Measurements from ENCODE around the gene GBA3. TPM values are rescaled to one million over a fixed set of nuclear protein-coding genes. Genes with fewer than 3 reads are reported as not detected.

Gene GBA3
- polyA plus RNA-seq, 6 donors from 2014 or later, result 0.17 to 0.63 (median 0.51) TPM; not detected in 3

DNA sequence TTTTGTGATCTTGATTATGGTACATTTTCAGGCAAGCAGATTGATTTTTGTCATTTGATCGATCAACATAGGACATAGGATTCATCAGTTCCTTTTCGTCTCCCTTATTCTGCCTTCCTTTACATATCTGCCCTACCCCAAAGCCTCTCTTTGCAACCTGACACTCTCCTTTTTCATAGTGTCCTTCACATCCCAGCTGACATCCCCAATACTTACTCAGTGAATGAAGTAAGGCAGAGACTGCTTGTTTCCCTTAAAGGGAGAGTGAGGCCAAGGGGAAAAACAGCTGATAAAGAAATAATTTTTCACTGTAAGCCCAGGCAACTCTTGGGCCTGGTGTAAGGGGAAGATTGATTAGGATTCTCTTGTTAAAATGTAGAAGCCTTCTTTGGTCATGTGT lies 69.8 kb downstream of the GBA3 start:
- no peak for DNase-seq
- no peaks in the 10 kb centered on the region for H3K36me3 Mint-ChIP-seq
- peaks cover 0 to 11% (median 4%) of the 10 kb centered on the region in 7 donors for H3K9me3 Mint-ChIP-seq
- H3K27me3 Mint-ChIP-seq, result no peaks in the 10 kb centered on the region
- H3K4me1 Mint-ChIP-seq, result peaks cover 16 to 30% (median 26%) of the 10 kb centered on the region in 3 donors
- no peak for ATAC-seq (ENCODE audit: low read depth in 2 of 2)
- no peak overlapping the region for H3K4me3 Mint-ChIP-seq
- H3K27ac Mint-ChIP-seq, result peak overlapping the region in 1 of 6 donors; percentile 3

DNA sequence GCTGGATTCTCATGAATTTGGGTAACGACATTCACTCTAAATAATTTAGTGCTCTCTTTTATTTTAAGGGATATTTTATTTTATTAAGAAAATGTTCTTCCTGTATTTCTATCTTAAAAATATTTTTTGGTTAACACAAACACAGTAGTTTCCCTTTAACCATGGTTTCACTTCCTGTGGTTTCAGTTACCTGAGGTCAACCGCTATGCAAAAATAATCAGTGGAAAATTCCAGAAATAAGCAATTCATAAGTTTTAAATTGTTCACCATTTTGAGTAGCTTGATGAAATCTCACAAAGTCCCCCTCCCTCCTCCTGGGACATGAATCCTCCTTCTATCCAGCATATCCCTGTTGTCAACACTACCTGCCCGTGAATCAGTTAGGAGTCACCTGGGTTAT lies 71.4 kb downstream of the GBA3 start:
- peak; percentile 5 for DNase-seq
- peaks cover 0 to 11% (median 4%) of the 10 kb centered on the region in 7 donors for H3K9me3 Mint-ChIP-seq

DNA sequence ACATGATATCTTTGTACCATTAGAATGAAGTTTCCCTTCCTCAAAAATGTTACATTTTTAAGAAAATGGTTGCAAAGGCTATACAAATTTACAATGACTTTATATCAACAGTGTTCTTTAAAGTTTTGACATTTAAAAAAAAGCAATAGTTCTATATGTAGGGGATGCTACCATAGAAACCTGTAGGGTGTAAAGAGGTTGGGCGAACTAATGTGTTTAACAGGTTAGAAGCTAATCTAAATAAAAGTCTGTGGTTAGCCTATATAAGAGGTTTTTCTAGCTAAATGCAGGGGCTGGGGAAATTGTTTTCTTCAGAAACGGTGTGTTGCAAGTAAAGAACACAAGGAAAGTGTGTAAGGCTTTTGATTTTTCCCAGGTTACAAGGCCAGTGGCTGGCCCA lies 73.3 kb downstream of the GBA3 start:
- H3K4me1 Mint-ChIP-seq, result peaks cover 16 to 30% (median 26%) of the 10 kb centered on the region in 3 donors
- H3K27me3 Mint-ChIP-seq, result no peaks in the 10 kb centered on the region
- DNase-seq (no peak), ATAC-seq (ENCODE audit: low read depth in 2 of 2) (no peak)
- H3K4me3 Mint-ChIP-seq, result peak overlapping the region in 2 of 8 donors; percentile 12 to 48
- no peaks in the 10 kb centered on the region for H3K36me3 Mint-ChIP-seq
- H3K27ac Mint-ChIP-seq, result no peak overlapping the region
- peaks cover 0 to 19% (median 6%) of the 10 kb centered on the region in 7 donors for H3K9me3 Mint-ChIP-seq

More for the DNA sequence above, 71.4 kb downstream of the GBA3 start:
- Mint-ChIP-seq H3K36me3 (no peaks in the 10 kb centered on the region), H3K4me1 (peaks cover 16 to 30% (median 26%) of the 10 kb centered on the region in 3 donors), H3K4me3 (peak overlapping the region in 6 of 8 donors; percentile 24 to 76 (median 48)), H3K27me3 (no peaks in the 10 kb centered on the region), H3K27ac (peak overlapping the region in 3 of 6 donors; percentile 33 to 64 (median 51))
- peak in 1 of 2 donors; percentile 33 for ATAC-seq (ENCODE audit: low read depth in 2 of 2)

DNA sequence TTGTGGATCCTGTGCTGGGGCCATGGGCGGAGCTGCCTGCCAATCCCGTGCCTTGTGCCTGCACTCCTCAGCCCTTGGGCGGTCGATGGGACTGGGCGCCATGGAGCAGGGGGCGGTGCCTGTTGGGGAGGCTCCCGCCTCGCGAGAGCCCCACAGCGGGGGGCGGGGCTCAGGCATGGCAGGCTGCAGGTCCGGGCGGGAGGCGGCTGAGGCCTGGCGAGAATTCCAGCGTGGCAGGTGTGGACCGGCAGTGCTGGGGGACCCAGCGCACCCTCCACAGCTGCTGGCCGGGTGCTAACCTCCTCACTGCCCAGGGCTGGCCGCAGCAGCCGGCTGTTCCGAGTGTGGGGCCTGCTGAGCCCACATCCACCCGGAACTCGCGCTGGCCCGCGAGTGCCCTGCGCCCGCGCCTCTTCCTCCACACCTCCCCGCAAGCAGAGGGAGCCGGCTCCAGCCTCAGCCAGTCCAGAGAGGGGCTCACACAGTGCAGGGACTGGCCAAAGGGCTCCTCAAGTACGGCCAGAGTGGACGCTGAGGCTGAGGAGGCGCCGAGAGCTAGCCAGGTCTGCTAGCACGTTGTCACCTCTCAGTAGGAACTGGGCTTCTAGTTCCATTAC lies 85.9 kb downstream of the GBA3 start:
- Mint-ChIP-seq H3K27ac (no peak overlapping the region), H3K4me3 (no peak overlapping the region), H3K27me3 (no peaks in the 10 kb centered on the region), H3K36me3 (no peaks in the 10 kb centered on the region), H3K9me3 (peaks cover 0 to 13% (median 4%) of the 10 kb centered on the region in 7 donors), H3K4me1 (no peaks in the 10 kb centered on the region)
- ATAC-seq (ENCODE audit: low read depth in 2 of 2) (no peak), DNase-seq (no peak)

DNA sequence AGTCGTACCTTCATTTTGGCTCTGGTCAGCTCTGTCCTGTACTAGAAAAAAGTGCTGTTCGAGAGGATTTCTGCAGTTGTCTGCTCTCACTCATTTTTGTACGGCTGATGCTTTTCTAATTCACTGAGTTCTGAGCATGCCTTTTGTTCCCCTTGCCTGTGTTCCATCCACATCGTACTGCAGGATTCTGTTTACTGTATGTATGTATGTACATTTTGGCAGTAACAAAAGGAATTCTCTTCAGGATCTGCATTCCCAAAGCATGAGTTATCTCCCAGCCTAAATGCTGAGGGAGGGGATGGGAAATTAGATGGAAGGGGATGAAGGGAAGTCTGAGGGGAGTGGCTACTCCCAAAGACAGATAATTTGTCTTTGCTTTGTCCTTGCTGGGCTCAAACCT lies 87.6 kb downstream of the GBA3 start:
- Mint-ChIP-seq H3K4me3 (no peak overlapping the region), H3K4me1 (no peaks in the 10 kb centered on the region), H3K9me3 (peaks cover 0 to 11% (median 5%) of the 10 kb centered on the region in 7 donors), H3K36me3 (no peaks in the 10 kb centered on the region), H3K27ac (no peak overlapping the region), H3K27me3 (no peaks in the 10 kb centered on the region)
- ATAC-seq (ENCODE audit: low read depth in 2 of 2), result no peak
- no peak for DNase-seq

DNA sequence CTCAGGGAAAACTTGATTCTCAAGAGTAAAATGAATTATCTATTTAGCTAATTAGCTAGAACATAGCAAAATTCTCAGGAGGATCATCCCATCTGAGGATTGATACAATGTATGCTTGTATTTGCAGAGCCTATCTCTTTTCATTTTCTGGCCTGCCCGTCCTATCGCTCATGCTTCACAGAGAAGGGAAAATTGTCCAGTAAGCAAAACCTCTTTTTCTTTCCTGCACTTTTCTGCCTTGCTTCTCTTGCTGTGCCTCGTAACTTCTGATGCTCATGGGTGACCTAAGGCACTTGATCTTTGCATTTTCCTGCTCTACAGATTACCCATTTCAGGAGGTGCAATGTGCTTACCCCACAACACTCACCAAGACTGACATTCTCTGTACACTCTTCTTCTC lies 88.1 kb downstream of the GBA3 start:
- DNase-seq, result no peak
- peak overlapping the region in 1 of 6 donors; percentile 2 for H3K27ac Mint-ChIP-seq
- peaks cover 0 to 7% (median 1%) of the 10 kb centered on the region in 7 donors for H3K9me3 Mint-ChIP-seq
- no peaks in the 10 kb centered on the region for H3K36me3 Mint-ChIP-seq
- ATAC-seq (ENCODE audit: low read depth in 2 of 2), result no peak
- no peak overlapping the region for H3K4me3 Mint-ChIP-seq
- no peaks in the 10 kb centered on the region for H3K27me3 Mint-ChIP-seq
- H3K4me1 Mint-ChIP-seq, result no peaks in the 10 kb centered on the region

DNA sequence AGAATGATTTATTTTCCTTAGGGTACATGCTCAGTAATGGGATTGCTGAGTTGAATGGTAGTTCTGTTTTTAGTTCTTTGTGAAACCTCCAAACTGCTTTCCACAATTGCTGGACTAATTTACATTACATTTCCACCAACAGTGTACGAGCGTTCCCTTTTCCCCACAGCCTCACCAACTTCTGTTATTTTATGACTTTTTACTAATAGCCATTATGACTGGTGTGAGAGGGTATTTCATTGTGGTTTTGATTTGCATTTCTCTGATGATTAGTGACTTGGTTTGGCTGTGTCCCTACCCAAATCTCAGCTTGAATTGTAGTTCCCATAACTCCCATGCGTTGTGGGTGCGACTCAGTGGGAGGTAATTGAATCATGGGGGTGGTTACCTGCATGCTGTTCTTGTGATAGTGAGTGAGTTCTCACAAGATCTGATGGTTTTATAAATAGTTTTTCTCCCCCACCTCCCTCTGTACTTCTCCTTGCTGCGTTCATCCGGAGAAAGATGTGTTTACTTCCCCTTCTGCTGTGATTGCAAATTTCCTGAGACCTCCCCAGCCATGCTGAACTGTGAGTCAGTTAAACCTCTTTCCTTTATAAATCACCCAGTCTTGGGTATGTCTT lies 95.1 kb downstream of the GBA3 start:
- no peaks in the 10 kb centered on the region for H3K36me3 Mint-ChIP-seq
- peak overlapping the region in 4 of 8 donors; percentile 26 to 80 (median 53) for H3K4me3 Mint-ChIP-seq
- no peaks in the 10 kb centered on the region for H3K27me3 Mint-ChIP-seq
- H3K9me3 Mint-ChIP-seq, result peaks cover 0 to 26% (median 9%) of the 10 kb centered on the region in 7 donors
- peak overlapping the region in 4 of 6 donors; percentile 18 to 64 (median 23) for H3K27ac Mint-ChIP-seq
- DNase-seq, result no peak
- peaks cover 7 to 13% (median 9%) of the 10 kb centered on the region in 3 donors for H3K4me1 Mint-ChIP-seq
- peak in 1 of 2 donors; percentile 28 for ATAC-seq (ENCODE audit: low read depth in 2 of 2)

DNA sequence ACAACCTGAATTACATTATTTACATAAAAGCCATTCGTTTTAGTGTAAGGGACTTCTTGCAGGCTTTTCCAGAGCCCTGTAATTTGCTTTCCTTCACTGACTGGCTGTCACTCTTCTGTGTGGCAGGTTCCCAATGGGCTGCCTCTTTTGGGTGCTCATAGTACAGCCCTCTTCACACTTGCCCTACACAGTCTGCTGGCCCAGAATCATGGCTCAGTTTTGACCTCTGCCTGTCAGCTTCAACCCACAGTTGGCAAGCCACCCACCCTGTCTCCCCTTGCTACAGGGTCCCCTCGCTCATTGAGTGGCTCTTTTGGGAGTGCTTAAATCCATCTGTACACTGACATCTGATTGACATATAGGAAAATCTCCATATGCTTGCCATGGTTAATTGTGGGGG lies 97.9 kb downstream of the GBA3 start:
- H3K4me3 Mint-ChIP-seq, result no peak overlapping the region
- H3K9me3 Mint-ChIP-seq, result peaks cover 0 to 26% (median 9%) of the 10 kb centered on the region in 7 donors
- ATAC-seq (ENCODE audit: low read depth in 2 of 2), result no peak
- H3K27me3 Mint-ChIP-seq, result no peaks in the 10 kb centered on the region
- H3K36me3 Mint-ChIP-seq, result no peaks in the 10 kb centered on the region
- no peak for DNase-seq
- no peak overlapping the region for H3K27ac Mint-ChIP-seq
- peaks cover 7 to 13% (median 9%) of the 10 kb centered on the region in 3 donors for H3K4me1 Mint-ChIP-seq

DNA sequence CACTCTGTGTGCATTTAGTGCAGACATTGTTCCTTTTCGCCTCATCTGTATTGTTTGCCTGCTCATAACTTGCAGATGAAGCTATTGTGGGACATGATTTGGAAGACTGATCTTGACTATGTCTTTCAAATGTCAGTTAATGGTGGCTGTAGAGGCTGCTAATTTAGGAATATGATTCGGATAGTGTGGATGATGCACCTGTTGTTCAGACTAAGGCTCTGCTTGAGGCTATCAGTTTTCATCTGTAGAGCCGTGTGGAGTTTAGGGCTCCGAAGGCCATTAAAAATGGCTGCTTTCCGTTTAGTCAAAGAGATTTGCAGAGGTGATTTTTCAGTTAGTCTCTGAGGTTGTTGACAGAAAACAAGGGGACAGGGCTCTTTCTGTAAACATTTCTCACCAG lies 102.0 kb downstream of the GBA3 start:
- Mint-ChIP-seq H3K27ac (no peak overlapping the region), H3K36me3 (no peaks in the 10 kb centered on the region), H3K4me3 (no peak overlapping the region), H3K4me1 (no peaks in the 10 kb centered on the region), H3K9me3 (peaks cover 0 to 8% (median 3%) of the 10 kb centered on the region in 7 donors), H3K27me3 (no peaks in the 10 kb centered on the region)
- no peak for DNase-seq
- ATAC-seq (ENCODE audit: low read depth in 2 of 2), result no peak

DNA sequence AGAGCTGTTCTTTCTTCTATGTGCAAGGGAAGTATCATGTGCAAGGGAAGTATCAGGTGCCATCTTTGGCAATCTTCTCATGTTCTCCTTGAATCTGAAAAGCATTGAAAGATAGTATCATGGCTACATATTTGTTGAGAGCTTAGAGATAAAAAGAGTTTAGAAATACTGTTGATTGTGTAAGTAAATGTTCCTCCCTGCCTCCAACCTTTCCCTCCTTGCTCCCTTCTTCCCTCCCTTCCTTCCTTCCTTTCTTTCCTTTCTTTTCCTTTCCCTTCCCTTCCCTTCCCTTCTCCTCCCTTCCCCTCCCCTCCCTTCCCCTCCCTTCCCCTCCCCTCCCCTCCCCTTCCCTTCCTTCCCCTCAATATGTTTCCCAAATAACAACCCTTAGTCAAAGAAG lies 108.7 kb downstream of the GBA3 start:
- Mint-ChIP-seq H3K4me1 (no peaks in the 10 kb centered on the region), H3K9me3 (peaks cover 0 to 5% (median 2%) of the 10 kb centered on the region in 7 donors), H3K27ac (no peak overlapping the region), H3K4me3 (no peak overlapping the region), H3K36me3 (no peaks in the 10 kb centered on the region), H3K27me3 (no peaks in the 10 kb centered on the region)
- DNase-seq (no peak), ATAC-seq (ENCODE audit: low read depth in 2 of 2) (no peak)

DNA sequence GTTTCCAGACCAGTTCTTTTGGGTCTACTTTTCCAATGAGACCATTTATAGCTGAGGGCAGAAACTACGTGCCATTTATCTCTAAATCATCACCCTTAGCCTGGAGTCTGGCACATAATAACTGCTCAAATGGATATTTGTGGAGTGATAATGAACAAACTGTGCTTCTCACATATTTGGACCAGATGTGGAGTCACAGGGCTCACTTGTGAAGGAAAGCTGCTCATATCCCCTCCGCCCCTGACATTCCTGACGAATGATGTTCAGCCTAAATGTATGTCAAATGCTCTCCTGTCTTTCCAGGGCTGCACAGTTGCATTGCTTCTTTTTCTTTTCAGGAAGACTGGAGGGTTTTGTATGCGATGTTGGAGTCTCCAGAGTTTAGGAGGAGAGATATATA lies 110.1 kb downstream of the GBA3 start:
- Mint-ChIP-seq H3K27me3 (no peaks in the 10 kb centered on the region), H3K27ac (no peak overlapping the region), H3K4me3 (no peak overlapping the region), H3K9me3 (peaks cover 0 to 9% (median 2%) of the 10 kb centered on the region in 7 donors), H3K36me3 (no peaks in the 10 kb centered on the region), H3K4me1 (no peaks in the 10 kb centered on the region)
- DNase-seq (no peak), ATAC-seq (ENCODE audit: low read depth in 2 of 2) (no peak)

DNA sequence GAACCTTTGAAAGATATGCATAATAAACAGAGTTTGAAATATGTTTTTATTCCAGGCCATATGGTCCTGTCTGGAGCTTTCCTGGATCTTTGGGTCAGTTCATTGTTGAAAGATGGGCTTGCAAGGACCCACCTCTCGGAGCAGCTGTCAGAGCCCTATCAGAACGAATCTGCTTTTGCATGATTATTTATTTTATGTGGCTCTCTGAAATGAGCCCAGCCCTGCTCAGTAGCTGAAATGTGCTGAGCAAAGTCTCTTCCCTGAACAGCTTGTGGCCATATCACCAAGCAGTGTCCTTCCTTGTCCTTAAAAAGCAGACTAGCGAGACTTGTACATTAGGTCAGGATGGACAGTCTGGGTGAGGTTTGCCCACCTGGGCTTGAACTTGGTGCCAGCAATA lies 110.8 kb downstream of the GBA3 start:
- H3K4me1 Mint-ChIP-seq, result no peaks in the 10 kb centered on the region
- DNase-seq, result no peak
- peaks cover 0 to 9% (median 2%) of the 10 kb centered on the region in 7 donors for H3K9me3 Mint-ChIP-seq
- H3K27ac Mint-ChIP-seq, result no peak overlapping the region
- H3K36me3 Mint-ChIP-seq, result no peaks in the 10 kb centered on the region
- no peak overlapping the region for H3K4me3 Mint-ChIP-seq
- H3K27me3 Mint-ChIP-seq, result no peaks in the 10 kb centered on the region
- no peak for ATAC-seq (ENCODE audit: low read depth in 2 of 2)

DNA sequence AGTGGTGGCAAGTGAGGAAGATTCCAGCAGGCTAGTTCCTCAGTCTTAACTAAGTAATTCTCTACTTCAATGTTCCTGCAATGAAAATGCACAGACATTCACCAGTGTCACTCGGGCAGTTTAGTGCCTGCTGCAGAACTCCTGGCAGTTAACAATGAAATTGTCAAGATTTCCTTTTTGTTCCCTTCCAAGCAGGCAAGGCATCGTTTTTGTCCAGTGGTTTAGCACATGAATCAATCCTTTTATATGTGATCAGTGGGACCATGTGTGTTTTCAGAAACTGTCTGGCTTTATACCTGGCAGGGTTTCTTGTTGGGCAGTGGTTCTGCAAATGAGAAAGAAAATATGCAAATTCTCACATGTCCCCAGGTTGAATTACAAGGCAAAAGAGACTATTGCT lies 122.2 kb downstream of the GBA3 start:
- H3K36me3 Mint-ChIP-seq, result no peaks in the 10 kb centered on the region
- H3K4me3 Mint-ChIP-seq, result no peak overlapping the region
- no peak overlapping the region for H3K27ac Mint-ChIP-seq
- DNase-seq (no peak), ATAC-seq (ENCODE audit: low read depth in 2 of 2) (no peak)
- peaks cover 2 to 10% (median 5%) of the 10 kb centered on the region in 7 donors for H3K9me3 Mint-ChIP-seq
- no peaks in the 10 kb centered on the region for H3K4me1 Mint-ChIP-seq
- no peaks in the 10 kb centered on the region for H3K27me3 Mint-ChIP-seq

DNA sequence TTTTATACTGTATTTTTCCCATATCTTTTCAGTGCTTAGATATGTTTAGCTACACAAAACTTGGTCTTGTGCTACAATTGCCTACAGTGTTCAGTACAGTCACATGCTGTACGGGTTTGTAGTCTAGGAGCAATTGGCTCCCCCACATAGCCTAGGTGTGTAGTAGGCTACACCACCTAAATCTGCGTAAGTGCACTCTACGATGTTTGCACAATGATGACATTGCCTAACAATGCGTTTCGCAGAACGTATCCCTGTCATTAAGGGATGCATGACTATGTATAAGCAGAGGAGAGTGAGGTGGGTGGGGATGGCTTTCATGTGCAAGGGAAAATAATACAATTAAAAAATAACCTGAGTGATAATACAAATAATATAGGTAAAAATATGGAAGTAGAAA lies 131.4 kb downstream of the GBA3 start:
- DNase-seq (no peak), ATAC-seq (ENCODE audit: low read depth in 2 of 2) (no peak)
- Mint-ChIP-seq H3K36me3 (no peaks in the 10 kb centered on the region), H3K4me1 (no peaks in the 10 kb centered on the region), H3K27ac (no peak overlapping the region), H3K9me3 (peaks cover 0 to 3% (median 2%) of the 10 kb centered on the region in 7 donors), H3K27me3 (no peaks in the 10 kb centered on the region), H3K4me3 (no peak overlapping the region)

Measured in naive B cell (primary cell).